GF-D8 (cell line): Measurements from ENCODE around the gene DTX4.

Experiments used
- DNase-seq: peaks from one replicate; lab custom pipeline; 2025; lab: John Stamatoyannopoulos, UW

The DTX4 gene

DNA sequence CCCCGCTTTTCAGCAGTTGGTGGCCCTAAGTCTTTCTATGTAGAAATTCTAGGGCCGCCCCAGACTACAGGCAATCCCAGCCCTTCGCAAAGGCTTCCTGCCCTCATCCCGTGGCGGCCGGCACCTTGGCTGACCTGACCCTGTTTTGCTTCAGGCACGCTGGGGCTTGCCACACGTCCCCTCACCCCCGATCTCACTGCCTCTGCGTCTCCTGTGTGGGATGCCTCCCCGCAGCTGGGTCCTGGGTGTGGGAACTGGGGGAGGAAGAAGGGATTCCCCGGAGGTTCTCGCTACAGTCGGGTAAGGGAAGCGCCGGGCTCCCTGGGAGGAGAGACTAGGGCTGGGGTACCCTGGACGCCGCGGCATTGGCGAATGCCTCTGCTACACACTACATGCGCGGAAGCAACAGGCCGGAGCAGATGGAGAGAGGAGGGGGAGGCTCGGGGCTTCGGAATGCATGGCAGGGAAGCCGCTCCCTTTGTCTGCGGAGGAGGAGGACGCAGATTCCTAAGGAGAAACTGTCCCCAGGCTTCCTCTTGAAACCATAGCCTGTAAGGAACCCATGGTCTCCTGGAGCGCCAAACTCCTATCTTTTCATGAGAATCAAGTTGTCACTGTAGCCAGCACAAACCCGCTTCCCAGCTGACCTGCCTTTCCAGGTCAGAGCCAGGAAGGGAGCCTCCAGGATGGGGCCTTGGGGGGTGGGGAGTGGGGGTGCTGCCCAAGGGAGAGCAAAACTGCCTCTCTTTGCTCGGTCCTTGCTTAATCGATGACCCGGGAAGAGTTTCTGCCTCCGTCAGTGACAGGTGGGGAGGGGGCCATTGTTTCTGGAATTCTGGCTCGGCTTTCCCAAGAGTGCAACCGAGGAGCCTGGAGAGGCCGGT lies 1.4 kb downstream of the DTX4 start:
- DNase-seq, result no peak

DNA sequence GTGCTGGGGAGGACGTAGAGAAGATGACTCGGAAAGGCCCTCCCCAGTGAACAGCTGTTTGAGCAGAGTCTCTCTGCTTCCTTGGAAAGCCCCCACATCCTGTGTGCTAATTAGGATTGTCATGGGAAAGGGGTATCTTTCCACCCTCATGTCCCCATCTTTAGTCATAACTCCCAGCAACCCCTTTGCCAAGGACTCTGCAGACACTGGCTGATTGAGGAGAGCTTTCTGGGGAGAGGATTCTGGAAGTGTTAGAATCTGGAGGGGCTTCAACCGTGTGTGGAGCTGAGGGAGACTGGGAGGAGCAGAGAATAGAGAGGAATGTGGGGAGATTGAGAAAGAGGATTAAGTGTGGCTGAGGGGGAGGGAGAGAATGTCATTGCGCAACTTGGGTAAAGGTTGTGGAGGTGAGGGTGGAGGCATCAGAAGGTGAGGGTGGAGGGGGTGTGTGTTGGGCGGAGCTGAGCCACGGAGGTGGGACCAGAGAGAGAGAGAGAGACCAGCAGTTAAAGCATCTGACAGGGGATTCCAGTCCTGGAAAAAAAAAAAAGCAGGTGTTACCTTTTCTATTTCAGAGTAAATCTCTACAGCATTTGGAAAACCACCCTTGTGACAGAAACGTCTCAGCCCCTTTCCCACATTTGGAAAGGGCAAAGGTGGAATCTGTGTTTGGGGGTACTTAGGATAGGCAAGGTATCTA lies 2.2 kb downstream of the DTX4 start:
- no peak for DNase-seq

DNA sequence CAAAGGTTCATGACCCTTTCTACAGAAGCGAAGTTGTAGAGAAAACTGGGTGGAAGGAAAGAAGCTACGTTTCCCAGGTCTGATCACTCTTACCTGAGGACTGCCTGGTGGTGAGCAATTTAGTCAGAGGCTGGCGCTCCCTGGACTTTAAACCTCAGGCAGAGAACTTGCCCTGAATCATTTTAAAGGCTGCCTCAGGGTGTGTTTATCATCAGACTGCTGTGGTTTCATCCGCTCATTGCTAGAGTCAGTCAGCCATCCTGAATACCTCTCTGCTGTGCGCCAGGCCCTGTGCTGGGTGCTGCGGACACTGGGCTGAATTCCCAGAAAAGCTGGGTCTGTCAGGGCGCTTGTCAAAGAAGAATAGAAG lies 2.7 kb downstream of the DTX4 start:
- no peak for DNase-seq

DNA sequence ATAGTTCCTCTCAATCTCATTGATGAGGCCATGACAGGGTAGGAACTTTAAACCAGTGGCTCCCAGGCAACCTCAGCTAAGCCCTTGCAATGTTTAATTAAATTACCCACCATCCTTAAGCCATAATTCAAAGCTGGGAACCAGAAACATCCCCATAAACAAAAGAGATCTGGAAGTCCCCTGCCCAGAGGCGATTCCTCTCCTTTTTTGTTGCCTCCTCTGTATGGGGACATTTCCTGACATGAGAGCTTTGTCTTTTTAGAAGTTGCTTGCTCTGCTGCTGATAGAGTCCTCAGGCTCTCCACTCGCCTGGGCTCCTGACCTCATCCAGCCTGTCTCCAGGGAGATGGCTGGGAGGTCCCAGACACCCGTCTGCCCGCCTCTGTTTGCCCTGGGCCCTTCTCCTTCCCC lies 3.2 kb downstream of the DTX4 start:
- no peak for DNase-seq

DNA sequence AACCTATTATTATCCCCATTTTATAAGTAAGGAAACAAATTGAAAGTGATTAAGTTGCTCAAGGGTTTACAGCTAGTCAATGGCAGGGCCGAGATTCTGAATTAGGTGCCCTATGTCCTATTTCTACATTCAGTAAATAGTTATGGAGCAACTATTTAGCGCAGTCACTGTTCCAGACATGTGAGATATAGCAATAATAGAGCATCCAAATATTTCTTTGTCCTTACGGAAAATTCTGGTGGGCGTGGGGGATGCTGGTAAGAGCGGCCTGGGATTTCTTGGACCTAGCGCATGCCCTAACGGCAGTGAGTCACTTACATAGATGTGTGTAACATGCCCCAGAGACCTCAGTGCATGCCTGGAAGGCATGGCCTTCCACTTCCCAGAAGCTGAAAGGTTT lies 4.4 kb downstream of the DTX4 start:
- DNase-seq, result no peak

DNA sequence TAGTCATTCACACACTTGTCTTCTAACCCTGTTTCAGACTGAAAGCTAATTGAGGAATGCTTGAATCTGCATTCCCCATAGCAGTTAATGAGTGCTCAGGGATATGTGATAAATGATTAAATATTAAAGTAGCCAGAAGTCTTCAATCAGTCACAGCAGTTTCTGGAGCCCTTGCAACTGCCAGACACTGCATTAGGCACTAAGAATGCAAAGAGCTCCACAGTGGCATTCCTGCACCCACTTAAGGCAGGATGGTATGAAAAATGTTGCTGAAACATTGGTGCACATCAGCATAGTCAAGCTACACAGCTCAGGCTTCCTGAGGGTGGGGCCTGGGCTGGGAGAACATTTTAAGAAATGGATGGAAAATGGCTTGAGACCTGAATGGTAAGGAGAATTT lies 6.5 kb downstream of the DTX4 start:
- no peak for DNase-seq

DNA sequence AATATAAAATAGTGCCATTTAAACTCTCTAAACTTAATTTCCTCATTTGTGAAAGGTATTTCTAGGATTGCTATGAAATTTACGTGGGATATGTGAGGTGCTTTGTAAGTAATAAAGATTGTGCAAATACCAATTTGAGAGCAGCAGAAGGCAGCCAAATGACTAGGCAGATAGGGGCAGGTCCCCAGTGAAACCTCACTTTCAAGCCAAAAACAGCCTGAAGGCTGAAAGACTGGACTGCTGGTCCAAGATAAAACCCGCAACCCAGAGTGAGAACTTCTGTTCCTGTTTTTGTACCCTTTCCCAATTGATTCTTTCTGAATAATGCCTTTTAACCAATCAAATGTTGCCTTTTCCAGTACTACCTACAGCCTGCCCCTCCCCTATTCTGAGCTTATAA lies 7.2 kb downstream of the DTX4 start:
- no peak for DNase-seq

DNA sequence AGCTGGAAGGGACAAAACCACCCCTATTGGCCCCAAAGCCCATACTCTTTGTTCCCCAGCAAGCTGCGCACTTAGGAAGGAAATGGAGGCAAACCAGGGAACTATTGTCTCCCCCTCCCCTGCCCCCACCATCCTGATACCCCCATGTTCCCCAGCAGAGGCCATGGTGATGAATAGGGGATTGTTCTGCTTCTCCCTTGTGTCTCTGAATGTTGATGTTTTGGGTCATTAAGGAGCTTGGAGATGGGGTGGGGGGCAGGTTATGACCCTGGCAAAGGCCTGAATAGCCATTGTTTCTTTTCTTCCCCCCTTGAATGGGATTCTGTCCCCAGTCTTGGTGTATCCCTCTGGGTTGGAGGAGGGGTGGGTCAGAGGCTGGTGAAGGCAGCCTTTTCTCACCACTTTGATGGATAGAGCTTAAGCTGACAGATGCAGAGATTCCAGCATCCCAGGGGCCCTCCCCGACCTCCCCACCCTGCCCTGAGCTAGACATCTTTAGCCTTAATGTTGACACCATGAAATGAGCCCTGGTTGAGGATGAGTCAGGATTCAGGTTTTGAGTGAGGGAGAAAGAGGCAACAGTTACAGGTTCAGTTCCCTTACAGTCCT lies 8.3 kb downstream of the DTX4 start:
- DNase-seq, result no peak

DNA sequence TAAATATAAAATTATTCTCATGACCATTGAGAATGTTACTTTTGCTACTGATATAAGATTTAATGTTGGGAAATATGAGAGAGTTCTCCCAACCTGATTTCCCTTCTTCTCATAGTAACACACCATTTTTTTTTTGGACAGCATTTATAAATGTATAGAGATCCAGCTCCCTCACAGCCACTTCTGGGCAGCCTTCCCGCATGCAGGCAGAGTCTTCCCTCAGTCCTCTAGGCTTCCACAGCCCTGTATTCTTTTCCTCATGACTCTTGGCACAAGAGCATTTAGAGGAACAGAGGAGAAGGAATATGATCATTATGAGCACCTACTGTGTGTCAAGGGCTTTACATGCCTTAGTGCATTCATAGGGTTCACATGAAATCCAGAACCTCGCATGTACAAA lies 9.0 kb downstream of the DTX4 start:
- no peak for DNase-seq

DNA sequence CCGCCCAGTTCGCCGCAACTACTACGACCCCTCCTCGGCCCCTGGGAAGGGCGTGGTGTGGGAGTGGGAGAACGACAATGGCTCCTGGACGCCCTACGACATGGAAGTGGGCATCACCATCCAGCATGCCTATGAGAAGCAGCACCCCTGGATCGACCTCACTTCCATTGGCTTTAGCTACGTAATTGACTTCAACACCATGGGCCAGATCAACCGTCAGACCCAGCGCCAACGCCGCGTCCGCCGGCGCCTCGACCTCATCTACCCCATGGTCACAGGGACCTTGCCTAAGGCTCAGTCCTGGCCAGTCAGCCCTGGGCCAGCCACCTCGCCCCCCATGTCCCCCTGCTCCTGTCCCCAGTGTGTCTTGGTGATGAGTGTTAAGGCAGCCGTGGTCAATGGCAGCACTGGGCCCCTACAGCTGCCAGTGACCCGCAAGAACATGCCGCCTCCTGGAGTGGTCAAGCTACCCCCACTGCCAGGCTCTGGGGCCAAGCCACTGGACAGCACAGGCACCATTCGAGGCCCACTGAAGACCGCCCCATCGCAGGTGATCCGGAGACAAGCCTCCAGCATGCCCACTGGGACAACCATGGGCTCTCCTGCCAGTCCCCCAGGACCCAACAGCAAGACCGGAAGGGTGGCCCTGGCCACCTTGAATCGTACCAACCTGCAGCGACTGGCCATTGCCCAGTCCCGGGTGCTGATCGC lies 10.0 kb downstream of the DTX4 start:
- DNase-seq, result no peak

DNA sequence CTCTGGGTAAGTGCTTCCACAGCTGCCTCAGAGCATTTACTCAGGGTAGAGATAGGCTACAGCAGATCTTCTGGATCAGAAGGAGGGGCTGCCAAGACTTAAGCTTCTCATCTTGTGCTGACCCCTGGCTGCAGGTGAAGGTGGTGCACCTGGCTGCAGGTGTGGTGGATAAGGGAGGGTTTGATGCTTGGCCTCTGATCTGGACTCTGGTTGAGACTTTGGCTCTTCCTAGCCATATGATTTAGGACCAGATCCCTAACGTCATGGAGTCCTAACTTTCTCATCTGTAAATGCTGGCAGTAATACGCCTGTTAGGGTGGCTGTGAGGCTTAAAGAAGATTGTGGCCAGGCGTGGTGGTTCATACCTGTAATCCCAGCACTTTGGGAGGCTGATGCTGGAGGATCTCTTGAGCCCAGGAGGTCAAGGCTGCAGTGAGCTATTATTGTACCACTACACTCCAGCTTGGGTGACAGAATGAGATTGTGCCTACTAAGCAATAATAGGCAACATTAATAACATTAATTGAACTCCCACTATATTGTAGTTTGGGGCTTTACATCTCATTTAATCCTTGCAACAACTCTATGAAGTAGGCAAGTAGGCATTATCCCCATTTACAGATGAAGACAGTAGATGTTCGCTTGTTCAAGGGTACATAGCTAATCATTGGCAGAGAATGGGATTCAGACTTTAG lies 10.7 kb downstream of the DTX4 start:
- no peak for DNase-seq

DNA sequence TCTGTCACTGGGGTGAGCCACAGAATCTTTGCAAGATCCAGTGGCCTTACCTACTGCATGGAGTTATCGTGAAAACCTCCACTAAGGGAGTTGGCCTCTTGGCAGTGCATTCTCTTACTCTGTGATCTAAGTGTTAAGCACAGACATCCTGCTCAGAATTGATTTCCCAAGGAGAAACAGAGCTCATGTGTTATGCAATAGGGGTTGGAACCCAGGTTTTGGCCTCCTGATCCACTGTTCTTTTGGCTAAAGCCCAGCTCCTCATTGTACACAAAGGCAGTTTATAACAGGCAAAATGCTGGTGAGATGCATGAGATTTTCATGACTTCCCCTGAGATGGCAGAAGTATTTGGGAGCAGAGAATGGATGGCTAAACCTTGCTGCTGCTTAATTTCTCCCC lies 11.8 kb downstream of the DTX4 start:
- DNase-seq, result no peak

DNA sequence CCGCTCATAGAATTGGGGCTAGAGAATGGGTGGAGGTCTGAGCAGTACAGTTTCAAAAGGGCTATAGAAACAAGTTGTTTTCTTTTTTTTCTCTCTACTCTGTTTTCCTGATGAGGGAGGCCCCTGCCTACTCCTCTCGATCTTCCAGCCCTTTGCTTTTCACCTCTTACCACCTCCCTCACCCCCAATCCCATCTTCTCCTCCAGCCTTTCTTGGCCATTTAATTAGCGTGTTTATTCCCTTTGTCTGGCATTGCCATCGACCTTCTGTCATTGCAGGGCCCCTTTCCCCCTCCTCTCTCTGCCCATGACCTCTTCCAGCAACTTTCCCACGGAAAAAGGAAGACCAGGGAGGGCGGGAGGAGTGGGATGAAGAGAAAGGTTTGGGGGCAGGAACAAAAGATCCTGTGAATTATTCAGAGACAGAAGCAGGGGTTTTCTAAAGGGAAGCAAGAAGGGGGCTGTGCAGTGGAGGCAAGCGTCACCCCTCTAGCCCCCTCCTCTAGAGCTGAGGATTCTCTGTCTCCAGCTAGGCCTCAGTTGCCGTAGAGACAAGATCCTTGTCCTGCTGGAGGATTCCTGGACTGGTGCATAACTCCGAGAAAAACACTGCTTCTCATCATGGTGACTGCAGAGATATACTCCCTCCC lies 12.9 kb downstream of the DTX4 start:
- DNase-seq, result no peak

DNA sequence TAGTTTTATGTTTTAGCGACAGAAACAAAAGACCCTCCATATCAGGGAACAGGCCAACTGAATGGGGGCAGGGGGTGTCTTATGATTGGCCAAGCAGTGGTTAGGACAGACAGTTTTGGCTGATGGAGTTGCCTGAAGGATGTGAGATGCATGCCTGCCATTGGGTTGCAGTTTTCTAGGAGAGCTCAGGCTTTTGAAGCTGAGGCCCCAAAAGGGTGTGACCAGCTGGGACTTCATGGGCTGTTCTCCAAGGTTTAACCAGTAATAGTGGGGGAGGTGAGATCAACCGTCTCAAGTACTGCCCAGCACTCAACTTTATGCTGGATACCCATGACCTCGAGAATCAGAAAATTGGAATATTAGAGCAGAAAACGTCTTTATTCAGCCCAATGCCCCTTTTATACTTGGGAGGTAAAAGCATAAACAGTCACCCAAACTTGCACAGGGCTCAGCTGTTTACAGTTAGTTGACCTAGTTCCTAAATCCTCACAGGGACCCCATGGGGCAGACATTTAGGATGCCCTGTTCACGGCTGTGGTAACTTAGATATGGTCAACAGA lies 13.5 kb downstream of the DTX4 start:
- DNase-seq, result no peak

DNA sequence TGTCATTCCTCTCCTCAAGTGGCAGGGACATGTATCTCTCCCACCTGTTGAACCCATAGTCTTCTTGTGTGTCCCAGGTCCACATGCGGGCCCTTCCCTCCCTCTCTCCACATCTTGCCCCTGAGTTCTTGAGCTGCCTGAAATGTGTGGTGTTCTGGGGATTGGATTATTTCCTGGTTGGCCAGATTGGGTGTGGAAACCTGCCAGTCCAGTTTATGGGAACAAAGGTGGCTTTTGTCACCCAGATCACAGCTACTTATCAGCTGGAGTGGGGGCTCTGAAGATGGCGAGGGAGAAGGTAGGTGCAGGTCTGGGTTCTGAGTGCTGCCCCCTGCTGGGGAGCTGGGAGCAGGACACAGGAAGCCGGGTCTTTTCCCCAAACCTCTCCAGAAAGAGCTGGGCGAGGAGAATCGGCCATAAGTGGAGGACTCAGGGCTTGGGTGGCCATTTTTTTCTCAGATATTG lies 14.2 kb downstream of the DTX4 start:
- DNase-seq, result no peak

DNA sequence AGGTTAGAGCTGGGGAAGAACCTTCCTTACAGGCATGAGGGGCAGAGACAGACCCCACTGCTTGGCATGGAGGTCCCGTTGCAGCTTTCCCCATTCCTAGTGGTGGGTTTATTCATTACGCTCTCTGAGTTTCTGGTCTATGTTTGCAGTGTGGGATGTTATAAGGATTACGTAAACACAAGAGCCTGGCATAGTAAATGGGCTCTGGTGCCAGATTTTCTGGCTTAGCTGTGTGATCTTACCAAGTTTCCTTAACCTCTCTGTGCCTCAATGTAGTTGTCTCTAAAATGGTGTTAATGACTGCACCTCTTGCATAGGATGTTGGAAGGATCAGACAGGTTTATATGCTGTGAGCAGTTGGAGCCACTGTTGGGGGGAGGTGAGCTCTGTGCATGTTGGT lies 15.1 kb downstream of the DTX4 start:
- DNase-seq, result no peak

DNA sequence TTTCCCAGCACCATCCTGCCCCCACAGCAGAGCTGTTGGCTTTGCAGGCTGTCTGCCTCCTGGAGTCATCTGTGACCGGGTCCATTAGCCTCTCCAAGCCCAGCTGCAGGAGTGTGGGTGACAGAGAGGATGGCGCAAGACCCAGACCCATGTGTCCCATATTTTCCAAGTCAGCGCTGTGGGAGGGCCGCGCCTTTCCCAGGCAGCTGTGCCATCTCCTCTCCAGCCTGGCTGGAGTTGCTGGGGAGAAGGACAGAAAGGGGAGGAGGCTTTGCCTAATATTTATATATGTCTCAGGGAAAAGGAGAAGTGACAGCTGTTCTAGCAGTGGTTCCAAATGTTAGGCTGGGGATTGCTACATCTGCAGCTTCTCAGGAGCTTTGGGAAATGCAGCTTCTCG lies 15.7 kb downstream of the DTX4 start:
- DNase-seq, result no peak

DNA sequence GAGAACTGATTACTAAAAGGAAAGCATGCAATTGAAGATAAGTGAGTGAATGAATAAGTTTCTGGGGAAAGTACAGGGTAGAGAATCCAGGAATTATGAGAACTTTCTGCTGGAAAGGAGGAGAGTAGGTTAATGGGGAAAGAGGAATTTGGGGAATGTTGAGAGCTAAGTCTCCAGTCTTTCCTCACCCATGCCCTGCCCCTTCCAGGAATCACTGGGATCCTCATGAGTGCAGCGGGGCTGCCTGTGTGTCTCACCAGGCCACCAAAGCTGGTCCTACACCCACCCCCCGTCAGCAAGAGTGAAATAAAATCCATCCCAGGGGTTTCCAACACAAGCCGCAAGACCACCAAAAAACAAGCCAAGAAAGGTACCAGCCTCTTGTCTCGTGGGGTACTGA lies 17.0 kb downstream of the DTX4 start:
- no peak for DNase-seq

DNA sequence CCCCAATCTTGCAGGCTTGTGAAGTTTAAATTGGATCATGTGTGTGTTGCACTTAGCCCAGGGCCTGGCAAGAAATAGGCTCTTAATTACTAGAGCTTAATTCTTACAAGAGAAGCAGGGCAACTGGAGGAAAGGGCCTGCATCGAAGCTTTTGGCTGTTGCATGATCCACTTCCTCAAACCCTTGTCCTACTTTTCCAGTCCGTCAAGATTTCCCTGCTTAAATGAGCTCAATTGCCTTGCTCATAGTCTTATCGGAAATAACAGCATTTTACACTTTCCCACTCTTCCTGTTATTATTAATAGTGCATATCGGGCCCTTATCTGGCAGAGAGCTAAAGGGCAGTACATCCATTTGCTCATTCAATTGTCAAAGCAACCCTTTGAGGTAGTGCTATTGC lies 18.1 kb downstream of the DTX4 start:
- no peak for DNase-seq

DNA sequence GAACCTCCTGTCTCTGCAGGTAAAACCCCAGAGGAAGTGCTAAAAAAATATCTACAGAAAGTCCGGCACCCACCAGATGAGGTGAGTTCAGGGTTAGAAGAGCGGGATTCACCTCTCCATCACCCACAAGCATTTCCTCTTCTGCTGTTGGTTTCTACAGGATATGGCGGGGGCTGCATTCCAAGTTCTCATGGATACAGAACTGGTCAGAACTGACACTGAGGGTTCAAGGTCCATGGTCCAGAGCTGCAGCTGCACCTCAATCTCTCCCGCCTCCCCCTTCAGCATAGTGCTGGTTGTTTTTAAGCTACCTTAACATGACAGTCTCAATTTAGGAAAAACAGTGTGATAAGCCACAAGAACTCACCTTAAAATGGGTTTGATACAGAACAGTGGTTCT lies 19.2 kb downstream of the DTX4 start:
- DNase-seq, result no peak

DNA sequence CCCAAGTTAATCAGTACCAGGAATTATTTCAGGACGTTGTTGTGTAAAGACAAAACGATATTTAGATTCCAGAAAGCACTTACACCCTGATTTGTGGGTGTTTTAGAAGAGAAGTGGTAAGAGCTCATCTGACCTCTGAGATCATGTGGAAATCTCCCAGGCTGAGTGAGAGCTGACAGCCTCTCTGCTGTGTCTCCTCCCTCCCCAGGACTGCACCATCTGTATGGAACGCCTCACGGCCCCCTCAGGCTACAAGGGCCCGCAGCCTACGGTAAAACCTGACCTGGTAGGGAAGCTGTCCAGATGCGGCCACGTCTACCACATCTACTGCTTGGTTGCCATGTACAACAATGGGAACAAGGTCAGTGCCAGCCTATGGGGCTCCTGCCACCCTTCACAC lies 20.0 kb downstream of the DTX4 start:
- no peak for DNase-seq
